NCI-H1694 (cell line): ENCODE data around the gene ZDHHC11B.
A peak's percentile ranks its signal among the peaks of the same experiment; 100 is the strongest.

Source experiments
- DNase-seq: peaks from one replicate; lab custom pipeline; 2025; lab: John Stamatoyannopoulos, UW

ZDHHC11B gene

DNA sequence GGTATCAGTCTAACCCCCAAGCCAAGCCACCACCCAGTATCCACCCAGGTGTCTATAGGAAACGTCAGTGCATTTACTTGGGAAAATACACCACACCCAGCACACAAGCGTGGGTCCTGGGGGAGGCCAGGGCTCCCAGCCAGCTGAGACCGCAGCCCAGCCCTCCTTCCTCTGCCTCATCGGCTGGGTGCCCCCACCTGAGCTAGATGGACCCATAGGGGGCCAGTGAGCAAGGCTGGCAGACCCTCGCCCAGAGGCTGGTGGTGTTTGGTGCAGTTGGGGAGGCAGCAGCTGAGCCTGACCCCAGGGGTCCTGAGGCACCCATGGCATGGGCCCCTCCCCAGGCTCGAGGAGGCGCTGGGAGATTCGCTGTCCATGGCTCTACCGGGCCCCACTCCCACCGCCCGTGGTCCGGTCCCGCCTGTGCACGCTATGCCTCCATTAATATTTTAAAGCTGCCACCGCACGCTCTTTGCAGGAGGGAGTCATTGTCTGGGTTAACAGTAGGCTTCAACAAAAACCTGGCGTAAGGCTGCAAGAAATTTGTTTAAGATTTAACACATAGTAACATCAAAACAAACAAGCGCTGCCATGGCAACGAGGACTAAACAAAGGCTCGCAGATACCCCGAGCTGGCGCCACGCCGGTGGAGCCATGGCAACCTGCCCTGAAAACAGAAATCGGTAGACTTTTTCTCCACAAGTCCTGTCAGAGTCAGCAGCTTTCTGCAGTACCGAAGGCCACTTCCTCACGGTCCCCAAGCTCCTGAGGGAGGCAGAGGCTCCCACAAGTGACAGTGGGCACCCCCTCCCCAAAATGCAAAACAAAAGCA is 112.0 kb downstream of the ZDHHC11B start:
- DNase-seq: peak; percentile 87

DNA sequence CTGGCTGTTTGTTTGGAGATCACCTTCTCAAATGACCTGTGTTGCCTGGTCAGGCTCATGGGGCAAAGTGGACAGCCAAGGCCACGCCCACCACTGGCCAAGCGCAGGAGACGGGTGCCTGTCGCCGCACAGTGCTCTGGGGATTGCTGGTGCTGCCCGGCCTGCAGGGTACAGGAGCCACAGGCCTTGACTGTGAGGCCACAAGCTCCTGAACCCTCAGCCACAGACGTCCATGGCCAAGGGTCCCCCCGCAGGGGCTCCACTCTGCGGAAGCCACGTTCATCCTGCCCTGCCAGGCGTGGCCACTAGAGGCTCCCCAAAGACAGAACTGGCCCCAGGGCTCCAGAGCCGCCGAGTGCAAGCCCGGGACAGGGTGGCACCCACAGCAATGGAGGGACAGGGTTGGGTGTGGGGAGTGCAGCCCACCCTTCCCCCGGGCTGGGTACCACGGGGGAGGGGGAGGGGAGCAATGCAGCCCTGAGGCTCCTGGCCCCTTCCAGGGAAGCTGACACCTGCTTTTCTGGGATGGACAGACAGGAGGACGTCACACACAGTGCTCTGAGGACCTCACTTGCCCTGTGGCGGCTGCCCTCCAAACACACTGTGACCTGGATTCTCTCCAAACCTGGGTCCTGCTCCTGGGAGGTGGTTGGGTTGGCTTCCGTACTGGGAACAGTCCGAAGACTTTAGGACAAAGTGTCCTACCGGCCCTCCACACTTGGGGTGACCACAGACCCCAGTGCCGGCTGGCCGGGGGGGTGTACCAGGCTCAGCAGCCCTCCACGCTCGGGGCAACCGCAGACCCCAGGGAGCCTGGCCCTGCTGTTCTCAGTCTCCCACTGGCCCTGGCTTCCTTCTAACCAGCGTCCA is 112.8 kb downstream of the ZDHHC11B start:
- DNase-seq: peak; percentile 64

DNA sequence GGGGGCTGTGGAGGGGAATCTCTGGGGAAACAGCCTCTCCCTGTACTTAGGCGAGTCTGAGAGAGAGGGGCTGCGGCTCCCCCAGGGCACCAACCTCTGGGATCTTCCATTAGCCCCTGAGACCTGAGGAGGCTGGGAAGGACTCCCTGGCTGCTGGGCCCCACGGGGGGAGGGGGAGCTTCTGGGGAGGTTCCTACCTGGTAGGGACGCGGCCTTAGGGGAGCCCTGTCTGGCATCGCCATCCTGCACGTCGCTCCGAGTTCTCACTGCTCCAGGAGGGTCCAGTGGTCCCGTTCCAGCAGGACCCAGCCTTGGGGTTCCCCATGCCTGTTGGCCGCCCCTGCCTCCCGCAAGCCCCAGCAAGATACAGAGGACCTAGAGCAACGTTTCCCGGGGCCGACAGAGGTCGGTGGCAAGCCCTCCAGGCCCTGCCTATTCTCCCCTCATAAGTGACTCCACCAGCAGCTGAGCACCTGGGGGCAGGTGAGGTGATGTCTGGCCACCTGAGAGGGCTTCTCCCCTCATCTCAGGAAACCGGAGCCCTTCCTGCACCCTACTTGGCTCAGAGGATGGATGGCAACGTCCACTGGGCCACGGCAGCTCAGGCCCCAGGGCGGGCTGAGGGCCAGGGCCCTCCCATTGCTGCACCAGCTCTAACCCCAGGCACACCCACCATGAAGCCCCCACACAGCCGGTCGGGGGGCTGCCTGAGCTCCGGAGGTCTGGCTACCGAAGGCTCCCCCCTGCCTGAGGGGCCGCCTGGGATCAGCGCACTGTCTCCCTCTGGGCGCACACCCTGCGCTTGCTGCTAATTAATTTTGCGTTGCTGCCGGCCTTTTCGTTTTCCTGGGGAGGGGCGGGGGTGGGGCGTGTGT is 113.9 kb downstream of the ZDHHC11B start:
- no peak for DNase-seq

DNA sequence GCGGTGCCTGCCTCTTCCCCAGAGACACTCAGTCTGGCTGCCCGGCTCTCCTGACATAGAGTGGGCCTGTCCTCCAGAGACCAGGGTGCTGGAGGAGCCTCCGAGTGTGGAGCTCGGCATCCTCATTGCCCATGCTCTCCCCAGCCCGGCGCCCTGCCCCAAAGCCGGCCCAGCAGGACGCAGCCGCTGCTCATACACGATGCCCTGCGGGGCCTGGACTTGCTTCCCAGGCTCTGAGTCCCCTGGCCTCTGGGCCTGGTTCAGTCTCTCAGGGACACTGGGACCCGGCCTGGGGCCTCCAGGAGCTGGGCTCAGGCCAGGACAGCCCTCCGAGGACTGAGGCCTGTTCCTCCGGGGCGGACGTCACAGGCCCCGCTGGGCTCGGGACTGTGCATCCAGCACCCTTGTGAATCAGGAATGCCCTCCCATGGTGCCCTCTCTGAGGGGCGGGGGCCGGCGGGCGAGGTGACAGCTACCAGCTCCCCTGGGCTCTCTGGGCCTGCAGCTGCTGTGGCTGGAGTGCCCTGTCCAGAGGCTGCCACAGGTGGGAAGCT is 114.6 kb downstream of the ZDHHC11B start:
- no peak for DNase-seq

DNA sequence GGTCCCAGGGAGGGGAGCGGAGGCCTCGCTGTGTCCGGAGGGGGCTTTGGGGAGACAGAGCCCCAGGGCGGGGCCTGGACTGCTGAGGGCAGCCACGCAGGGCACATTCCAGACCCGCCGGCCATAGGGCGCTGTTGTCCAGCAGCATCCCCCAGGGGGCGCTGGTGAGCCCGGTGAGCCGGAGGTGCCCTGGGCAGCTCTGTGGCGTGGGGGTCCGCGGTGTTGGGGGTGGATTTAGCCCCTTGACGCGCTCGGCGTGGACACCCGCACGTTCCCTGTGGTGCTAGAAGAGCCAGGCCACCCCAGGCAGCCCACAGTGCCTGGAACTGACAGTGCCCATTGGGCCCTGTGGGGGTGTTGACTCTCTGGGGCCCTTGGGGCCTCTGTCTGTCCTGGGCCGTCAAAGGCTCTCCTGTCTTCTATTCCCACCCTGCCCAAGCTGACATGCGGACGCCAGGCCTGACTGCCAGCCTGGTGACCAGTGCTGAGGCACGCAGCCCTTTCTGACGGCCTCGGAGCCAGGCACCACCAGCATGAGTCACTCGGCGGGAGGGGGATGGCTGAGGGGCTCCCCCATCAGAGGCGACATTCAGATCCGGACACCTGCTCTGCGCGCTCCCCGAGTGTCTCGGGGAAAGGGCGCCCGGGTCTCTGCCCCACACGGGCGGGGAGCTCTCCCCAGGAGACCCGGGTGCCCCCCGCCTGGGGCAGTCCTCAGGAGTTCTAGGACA is 115.3 kb downstream of the ZDHHC11B start:
- peak; percentile 17 for DNase-seq

DNA sequence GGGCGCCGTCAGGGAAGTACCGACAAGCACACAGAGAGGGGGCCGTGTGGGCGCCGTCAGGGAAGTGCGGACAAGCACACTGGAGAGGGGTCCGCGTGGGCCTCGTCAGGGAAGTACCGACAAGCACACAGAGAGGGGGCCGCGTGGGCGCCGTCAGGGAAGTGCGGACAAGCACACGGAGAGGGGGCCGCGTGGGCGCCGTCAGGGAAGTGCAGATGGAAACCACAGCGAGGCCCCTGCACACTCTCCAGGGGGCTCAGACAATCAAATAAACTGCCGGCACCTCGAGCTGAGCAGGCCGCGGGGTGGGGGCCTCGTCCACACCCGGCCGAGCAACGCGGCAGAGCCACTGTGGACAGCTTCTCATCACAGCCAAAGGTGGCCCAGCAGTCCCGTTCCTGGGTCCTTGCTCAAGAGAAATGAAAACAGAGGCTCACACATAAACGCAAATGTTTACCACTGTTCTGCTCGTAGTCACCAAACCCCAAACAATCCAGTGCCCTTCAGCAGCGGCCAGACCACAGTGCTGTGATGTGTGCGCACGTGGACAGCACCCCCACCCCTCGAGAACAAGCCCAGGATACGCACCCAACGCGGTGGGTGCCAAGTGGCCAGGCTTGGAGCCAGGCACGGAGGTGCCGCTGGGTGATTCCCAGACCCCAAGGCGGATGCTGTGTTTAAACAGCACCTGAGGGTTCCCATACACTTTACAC is 116.1 kb downstream of the ZDHHC11B start:
- no peak for DNase-seq

DNA sequence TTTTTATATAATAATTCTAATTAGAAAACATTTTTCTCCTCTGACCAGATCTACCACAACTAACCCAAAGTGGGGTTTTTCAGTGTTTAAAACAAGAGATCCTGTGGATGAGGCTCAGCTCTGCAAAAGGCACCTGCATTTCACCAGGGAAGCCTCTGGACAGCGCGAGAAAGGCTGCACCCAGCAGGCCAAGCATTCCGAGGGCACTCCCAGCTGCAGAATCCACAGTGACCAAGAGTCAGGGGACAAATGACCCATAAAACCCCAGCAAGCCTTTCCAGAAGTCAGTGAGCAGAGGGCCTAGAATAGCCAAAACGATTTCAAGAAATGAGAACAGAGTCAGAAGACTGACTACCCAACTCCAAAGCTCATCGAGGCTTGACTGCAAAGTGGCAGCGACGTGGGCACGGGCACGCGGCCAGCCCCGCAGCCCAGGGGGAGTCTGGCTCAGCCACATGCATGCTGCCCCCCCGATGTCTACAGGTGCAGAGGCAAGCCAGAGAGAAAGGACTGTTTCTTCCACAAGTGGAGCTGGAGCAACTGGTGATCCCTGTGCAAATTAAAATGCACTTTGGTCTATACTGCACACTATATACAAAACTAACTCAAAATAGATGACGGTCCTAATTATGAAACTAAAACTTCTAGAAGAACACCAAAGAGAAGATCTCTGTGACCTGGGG is 117.6 kb downstream of the ZDHHC11B start:
- no peak for DNase-seq

DNA sequence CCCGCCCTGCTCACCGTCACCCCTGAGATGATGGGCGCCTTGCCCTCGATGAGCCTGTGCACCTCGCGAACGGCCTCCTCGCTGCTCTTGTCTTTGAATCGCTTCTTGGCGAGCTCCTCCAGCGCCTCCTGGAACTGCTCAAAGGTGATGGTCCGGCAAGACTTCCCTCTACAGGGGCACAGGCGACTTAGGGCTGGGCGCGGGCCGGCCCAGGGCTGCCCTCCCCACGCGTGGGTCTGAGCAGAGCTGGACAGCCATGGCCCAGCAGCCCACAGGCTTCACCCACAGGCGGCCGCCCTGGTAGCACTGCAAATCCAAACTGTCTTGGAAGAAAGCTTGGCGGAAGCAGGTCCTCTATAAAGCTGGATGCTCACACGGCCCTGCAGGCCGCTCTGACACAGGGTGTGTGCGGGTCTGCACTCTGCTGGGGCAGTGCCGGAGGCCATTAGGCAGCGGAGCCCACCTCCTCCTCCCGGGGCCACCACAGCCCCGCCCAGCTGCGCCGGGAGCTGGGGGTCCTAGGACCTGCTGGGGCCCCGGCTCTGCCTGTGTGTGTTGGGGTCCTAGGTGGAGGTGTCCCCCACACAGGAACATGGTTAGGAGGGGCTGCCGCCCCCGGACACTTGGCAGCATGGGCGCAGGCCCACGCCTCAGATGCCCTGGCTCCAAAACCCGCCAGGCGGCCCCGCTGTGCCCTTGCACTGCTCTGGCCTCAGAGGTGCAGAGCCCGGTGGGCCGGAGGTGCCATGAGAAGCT is 118.4 kb downstream of the ZDHHC11B start:
- no peak for DNase-seq

DNA sequence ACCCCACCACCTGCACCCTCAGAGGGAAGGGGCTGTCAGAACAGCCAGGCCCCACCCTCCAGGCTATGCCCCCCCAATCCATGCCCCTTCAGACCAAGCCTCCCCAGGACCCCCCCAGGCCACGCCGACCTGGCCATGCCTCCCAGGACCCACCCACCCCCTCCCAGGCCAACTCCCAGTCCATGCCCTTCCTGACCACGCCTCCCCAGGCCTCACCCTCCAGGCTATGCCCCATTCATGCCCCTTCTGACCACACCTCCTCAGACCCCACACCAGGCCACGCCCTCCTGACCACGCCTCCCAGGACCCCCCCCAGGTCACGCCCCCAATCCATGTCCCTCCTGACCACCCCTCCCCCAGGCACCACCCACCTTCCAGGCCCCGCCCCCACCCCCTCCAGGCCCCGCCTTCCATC is 119.0 kb downstream of the ZDHHC11B start:
- DNase-seq: no peak

DNA sequence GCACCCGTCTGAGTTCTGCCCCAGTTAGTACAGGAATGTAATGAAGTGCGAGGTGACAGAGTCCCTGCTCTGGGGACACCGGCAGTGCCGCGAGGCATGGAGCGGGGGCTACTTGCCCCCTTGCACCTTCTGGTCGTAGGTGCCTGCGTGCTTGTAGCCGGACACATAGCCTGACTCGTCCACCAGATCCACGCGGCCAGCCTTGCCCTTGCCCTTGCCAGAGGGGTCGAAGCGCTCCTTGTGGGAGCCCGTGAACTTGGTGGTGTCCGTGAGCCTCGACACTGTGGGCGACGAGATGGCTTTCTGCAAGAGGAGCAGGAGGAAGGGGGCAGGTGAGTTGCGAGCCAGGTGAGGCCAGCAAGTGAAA is 119.6 kb downstream of the ZDHHC11B start:
- DNase-seq: no peak

DNA sequence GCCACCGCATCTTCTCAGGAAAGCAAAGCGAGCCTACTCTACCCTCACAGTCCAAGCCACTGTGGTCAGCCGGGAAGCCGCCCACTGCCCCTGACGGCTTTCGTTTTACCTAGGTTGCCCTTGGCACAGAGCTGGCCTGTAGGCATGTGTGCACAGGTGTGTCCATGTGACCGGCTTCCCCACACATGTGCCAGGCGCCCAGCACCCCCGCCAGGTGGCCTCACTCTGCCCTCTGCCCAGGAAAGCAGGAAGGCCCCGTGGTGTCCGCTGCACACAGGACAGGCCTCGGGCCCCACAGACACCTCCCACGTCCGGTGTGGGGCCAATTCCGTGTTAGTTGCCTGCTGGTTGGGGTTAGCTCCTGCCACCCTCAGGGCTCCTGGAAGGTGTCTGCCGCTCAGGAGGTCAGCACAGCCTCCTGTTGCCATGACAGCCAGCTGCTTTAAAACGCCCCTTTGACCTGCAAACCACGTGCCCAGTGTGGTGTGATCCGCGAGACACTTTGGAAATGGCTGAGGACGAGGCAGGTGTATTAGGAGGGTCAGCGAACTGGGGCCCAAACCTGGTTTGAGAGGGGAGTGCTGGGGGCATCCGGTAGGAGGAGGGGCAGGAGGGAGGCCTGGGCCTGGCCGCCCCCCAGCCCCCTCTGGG is 120.1 kb downstream of the ZDHHC11B start:
- no peak for DNase-seq

DNA sequence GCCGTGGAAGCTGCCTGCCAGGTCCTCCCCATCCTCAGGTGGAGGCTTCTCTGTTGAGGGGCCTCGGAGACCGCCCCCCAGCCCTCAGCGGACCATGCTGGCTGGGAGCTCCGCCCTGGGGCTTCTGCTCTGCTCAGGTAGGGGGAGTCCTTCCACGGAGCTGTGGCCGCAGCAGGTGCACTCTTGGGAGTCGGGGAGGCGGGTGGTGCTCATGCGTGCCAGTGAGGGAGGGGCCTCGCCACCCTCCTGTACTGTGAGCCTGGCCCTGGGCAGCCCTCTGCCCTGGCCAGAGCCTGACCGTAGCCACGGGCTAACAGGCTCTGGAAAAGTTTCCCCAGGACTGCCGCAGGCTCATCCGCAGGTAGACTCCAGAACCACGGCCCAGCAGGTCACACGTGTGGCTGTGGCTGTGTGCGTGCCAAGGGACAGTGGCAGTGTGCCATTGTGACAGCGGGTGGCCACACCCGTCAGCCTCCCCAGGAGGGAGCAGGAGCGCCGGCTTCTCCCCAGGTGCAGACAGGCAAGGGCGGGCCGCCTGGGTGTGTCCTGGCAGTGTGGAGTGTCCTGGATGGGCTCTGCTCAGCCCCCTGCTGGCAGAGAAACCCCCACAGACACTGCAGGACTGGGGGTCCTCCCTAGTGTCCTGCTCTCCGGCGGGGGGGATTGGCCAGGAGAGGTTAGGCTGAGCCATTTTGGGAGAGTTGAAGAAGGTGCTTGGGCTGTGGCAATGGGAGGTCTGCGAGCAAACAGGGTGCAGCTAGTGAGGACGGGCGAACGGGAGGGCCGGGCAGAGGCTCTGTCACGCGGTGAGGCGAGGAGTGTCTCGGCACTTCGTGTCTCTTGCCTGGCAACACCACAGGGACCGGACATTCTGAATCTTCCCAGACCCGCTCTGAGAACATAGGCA is 120.8 kb downstream of the ZDHHC11B start:
- no peak for DNase-seq

DNA sequence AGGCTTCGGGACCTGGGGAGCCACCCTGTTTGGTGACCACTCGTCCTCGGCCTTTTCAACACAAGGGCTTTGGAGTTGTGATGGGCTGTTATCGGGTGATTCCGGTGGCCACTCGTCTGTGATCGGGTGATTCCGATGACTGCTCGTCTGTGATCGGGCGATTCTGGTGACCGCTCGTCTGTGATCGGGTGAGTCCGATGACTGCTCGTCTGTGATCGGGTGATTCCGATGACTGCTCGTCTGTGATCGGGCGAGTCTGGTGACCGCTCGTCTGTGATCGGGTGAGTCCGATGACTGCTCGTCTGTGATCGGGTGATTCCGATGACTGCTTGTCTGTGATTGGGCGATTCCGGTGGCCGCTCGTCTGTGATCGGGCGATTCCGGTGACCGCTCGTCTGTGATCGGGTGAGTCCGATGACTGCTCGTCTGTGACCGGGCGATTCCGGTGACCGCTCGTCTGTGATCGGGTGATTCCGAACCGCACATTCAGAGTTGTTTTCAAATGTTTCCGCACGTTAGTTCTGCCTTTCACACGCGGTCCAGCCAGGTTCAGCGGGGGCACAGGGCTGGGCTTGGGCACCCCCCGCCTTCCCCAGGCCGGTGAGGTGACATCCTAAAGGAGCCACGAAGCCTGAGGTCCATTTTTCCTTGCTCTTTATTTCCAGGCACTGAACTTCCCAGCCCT is 121.6 kb downstream of the ZDHHC11B start:
- no peak for DNase-seq

DNA sequence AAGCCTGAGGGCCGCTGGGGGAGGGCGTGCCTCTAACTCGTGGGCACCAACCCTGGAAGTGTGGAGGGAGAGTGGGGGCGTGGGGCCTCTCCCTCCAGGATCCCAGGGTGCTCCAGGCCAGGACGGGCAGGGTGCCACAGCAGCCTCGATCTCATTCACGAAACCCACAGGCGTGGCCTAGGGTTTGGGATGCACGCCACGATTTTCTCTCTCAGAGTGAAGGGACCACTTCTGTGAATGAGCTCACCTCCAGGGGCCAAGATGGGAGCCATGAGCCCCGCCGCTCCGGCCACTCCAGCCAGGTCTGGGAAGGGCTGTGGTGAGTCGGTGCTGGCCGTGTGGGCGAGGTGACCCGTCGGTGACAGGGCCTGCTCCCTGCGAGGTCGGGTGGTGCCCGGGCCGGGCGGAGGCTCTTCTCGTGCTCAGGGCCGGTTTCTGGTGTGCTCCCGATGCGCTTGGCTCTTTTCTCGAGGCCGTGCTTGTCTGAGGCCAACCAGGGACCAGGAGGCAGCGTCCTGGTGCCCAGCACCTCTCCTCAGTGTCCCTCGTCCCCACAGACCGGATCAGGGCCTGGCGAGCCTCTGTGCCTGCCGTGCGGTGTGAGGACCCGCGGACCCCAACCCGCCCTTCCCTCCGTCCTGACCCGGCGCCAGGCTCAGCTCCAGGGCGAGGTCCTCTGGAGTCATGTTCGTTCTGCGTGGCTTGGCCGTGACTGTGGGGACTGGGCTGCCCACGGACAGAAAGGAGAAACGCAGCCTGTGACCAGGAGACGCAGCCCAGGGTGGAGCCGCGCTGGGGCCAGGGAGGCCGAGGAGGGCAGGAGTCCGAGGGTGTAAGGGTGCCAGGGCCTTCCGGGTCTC is 122.4 kb downstream of the ZDHHC11B start:
- DNase-seq: no peak

DNA sequence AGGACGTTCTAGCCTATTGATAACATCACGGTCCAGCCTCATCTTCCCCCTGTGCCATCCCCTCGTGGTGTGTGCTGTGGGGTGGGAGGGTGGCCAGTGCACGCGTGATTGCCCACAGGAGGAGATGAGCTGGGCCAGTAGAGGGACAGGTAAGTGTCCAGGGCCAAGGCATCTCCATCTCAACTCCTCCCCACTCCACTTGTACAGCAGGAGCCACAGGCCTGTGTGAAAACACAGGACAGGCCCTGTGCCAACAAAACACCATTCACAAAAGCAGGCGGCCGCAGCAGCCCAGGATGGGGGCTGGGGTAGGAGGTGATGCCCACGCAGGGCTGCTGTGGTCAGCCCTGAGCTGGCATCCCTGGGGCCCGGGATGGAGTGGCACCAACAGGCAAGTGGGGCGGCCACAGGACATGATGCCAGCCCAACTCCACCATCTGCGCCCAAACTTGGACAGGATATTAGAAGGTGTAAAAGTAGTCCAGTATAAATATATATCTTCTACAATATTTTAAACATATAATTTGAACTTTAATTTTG is 124.0 kb downstream of the ZDHHC11B start:
- DNase-seq: no peak
